Upper lobe of right lung (tissue), 1 donor: ENCODE data around the gene STK11. TPM values are rescaled to one million over a fixed set of nuclear protein-coding genes. Genes with fewer than 3 reads are reported as not detected.

Experiments used
- ATAC-seq: fragments of 200-7000 bp; cut with Tn5 transposase; one replicate; pipeline ENCODE4 v1.9.1; 2020; ENCODE audit warnings: mild to moderate bottlenecking, moderate library complexity
- DNase-seq: peaks from one replicate; pipeline ENCODE4 v3.0.0-alpha.2; 2020
- H3K27ac ChIP-seq: fragments of 200-600 bp; one replicate; pipeline ENCODE4 v1.8.0; 2022
- H3K27me3 ChIP-seq: fragments of 200-600 bp; one replicate; pipeline ENCODE4 v1.8.0; 2022; ENCODE audit warnings: mild to moderate bottlenecking
- H3K36me3 ChIP-seq: fragments of 200-600 bp; one replicate; pipeline ENCODE4 v1.8.0; 2022
- H3K4me1 ChIP-seq: fragments of 200-600 bp; one replicate; pipeline ENCODE4 v1.8.0; 2022
- H3K4me3 ChIP-seq: fragments of 200-600 bp; one replicate; pipeline ENCODE4 v1.8.0; 2022; ENCODE audit warnings: mild to moderate bottlenecking
- H3K9me3 ChIP-seq: fragments of 200-600 bp; one replicate; pipeline ENCODE4 v1.8.0; 2022
- intact Hi-C: fragments of 100-400 bp; cut with DNase I; formaldehyde crosslinking; loops from one replicate; pipeline ENCODE4 v1.11.0; 2022
- total RNA-seq: library from RNA; stranded (reverse); fragmentation: NEBNext Ultra II Directional; extraction: Animal tissue kit (Norgen Biotek cat#: 25700); gene quantifications from one replicate; pipeline ENCODE4 v1.2.1, GENCODE V29; 2021
- TF ChIP-seq, protein P1 (sequence below): fragments of 200-600 bp; IDR thresholded peaks from one replicate; pipeline ENCODE4 v1.8.0; 2022; ENCODE audit warnings: antibody characterized with exemption
- donor health status: DM: no; HTN: yes; CAD: no; lungs with severe emphysema.

Gene STK11
- total RNA-seq, 1 donor from 2014 or later: 51.8 TPM

GRCh38 chr19:1163934-1164683 lies 41.5 kb upstream of the STK11 start:
- intact Hi-C loops: no loop called here
- H3K4me3 ChIP-seq: no peak overlapping the region
- H3K27me3 ChIP-seq: no peaks in the 10 kb centered on the region
- TF ChIP-seq, protein P1, sequence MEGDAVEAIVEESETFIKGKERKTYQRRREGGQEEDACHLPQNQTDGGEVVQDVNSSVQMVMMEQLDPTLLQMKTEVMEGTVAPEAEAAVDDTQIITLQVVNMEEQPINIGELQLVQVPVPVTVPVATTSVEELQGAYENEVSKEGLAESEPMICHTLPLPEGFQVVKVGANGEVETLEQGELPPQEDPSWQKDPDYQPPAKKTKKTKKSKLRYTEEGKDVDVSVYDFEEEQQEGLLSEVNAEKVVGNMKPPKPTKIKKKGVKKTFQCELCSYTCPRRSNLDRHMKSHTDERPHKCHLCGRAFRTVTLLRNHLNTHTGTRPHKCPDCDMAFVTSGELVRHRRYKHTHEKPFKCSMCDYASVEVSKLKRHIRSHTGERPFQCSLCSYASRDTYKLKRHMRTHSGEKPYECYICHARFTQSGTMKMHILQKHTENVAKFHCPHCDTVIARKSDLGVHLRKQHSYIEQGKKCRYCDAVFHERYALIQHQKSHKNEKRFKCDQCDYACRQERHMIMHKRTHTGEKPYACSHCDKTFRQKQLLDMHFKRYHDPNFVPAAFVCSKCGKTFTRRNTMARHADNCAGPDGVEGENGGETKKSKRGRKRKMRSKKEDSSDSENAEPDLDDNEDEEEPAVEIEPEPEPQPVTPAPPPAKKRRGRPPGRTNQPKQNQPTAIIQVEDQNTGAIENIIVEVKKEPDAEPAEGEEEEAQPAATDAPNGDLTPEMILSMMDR: no peak
- peak overlapping the region; percentile 30 for H3K27ac ChIP-seq
- H3K9me3 ChIP-seq: no peaks in the 10 kb centered on the region
- DNase-seq (no peak), ATAC-seq (no peak)
- peaks cover 31% of the 10 kb centered on the region for H3K4me1 ChIP-seq
- peaks cover 8% of the 10 kb centered on the region for H3K36me3 ChIP-seq

DNA sequence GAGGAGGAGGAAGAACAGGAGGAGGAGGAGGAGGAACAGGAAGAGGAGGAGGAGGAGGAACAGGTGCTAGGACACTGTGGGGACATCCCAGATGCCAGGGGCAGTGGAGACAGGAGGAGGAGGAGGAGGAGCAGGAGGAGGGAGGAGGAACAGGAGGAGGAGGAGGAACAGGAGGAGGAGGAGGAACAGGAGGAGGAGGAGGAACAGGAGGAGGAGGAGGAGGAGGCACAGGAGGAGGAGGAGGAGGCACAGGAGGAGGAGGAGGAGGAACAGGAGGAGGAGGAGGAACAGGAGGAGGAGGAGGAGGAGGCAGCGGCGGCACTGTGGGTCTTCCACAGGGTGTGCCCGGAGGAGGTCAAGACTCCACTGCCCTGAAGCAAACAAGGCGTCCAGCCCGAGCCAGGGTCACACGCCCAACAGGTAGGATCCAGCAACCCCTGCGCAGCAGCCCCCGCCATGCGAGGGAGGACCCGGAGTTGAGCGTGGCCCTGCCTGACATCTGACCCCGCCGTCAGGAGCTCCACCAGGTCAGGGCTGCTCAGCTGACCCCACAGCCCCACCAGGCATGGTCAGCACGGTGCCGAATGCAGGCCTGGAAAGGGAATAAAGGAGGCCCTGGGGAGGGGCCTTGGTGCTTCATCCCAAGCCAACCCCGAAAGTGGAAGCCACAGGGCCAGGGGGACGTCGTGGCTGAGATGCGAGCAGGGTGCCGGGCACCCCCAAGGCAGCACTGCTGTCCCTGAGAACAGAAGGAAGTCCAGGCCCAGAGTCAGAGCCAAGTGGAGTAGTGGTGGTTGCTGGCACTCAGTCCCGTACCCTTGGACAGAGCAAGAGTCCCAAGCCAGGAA lies 40.7 kb upstream of the STK11 start:
- intact Hi-C loops: no loop called here
- TF ChIP-seq, protein P1: no peak
- Histone ChIP-seq H3K27ac (peak overlapping the region; percentile 42), H3K4me1 (peaks cover 36% of the 10 kb centered on the region), H3K4me3 (no peak overlapping the region), H3K9me3 (no peaks in the 10 kb centered on the region), H3K27me3 (no peaks in the 10 kb centered on the region), H3K36me3 (peaks cover 8% of the 10 kb centered on the region)
- DNase-seq (peak; percentile 69), ATAC-seq (no peak)

DNA sequence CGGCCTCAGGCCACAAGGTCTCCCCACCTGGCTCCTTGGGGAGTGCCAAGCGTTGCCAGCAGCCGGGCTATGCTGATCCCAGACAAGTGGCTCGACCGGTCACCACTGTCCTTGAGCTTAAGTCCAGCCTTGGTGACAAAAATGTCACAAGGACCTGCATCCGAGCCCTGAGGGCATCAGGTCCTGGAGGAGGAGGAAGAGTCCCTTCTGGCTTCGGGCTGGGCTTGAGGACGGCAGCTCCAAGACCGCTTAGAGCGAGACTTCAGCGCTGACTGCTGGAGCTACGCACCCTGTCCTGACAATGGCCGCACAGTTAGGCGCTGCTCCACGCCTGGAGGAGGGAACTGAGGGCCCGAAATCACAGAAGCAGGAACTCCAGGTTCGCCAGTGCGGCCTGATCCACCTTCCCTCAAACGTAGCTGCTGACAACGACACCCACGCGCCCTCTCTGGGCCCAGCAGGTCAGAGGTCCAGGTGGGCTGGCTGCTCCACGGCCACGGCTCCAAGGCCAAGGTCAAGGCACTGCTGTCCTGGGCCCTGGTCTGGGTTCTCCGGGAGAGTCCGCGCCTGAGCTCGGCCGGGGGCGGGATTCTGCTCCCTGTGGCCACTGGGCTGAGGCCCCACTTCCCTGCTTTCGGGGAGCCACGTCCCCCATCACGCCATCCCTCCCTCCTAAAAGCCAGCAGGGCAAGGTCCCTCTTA lies 38.6 kb upstream of the STK11 start:
- H3K9me3 ChIP-seq: no peaks in the 10 kb centered on the region
- TF ChIP-seq, protein P1: no peak
- H3K27ac ChIP-seq: peak overlapping the region; percentile 36
- ATAC-seq (peak; percentile 35), DNase-seq (peak; percentile 84)
- no peaks in the 10 kb centered on the region for H3K27me3 ChIP-seq
- H3K4me1 ChIP-seq: peaks cover 49% of the 10 kb centered on the region
- intact Hi-C loops: no loop called here
- peaks cover 8% of the 10 kb centered on the region for H3K36me3 ChIP-seq
- H3K4me3 ChIP-seq: no peak overlapping the region

GRCh38 chr19:1167687-1168571 lies 37.6 kb upstream of the STK11 start:
- Histone ChIP-seq H3K36me3 (peaks cover 8% of the 10 kb centered on the region), H3K27ac (peak overlapping the region; percentile 78), H3K4me3 (peak overlapping the region; percentile 32), H3K27me3 (no peaks in the 10 kb centered on the region), H3K4me1 (peaks cover 55% of the 10 kb centered on the region), H3K9me3 (no peaks in the 10 kb centered on the region)
- TF ChIP-seq, protein P1: no peak
- ATAC-seq (no peak), DNase-seq (peak; percentile 65)
- intact Hi-C loops: no loop called here
